BLaER1 treated with 17β-estradiol and CSF1 and Interleukin-3, amounts not matched to agents 10 nM and 100 nM (cell line): ENCODE data around the gene PLEKHA4.
"Not testable (repeated sequence)": the region's sequence is repeated elsewhere in the genome, so short reads cannot be mapped to it uniquely, and the experiment has no call there.

Experiments
- H3K27ac ChIP-seq, 11 experiments: shearing (Covaris generic); formaldehyde crosslinking; 2 replicates each; pipeline ENCODE4 v1.8.1; 2022
- H3K27me3 ChIP-seq, 11 experiments: shearing (Covaris generic); formaldehyde crosslinking; 2 replicates each; pipeline ENCODE4 v1.8.1; 2022
- H3K36me3 ChIP-seq, 11 experiments: shearing (Covaris generic); formaldehyde crosslinking; 2 replicates each; pipeline ENCODE4 v1.8.1; 2022
- H3K4me1 ChIP-seq, 10 experiments: shearing (Covaris generic); formaldehyde crosslinking; 2 replicates each; pipeline ENCODE4 v1.8.1; 2022
- H3K4me2 ChIP-seq, 11 experiments: shearing (Covaris generic); formaldehyde crosslinking; 2 replicates each; pipeline ENCODE4 v1.8.1; 2022
- H3K4me3 ChIP-seq, 10 experiments: shearing (Covaris generic); formaldehyde crosslinking; 2 replicates each; pipeline ENCODE4 v1.8.1; 2022
- H3K9ac ChIP-seq, 11 experiments: shearing (Covaris generic); formaldehyde crosslinking; 2 replicates each; pipeline ENCODE4 v1.8.1; 2022
- H3K9me3 ChIP-seq, 11 experiments: shearing (Covaris generic); formaldehyde crosslinking; replicated peaks in 1 of 11; 2 replicates each; pipeline ENCODE4 v1.8.1; 2022
- H4K20me1 ChIP-seq, 11 experiments: shearing (Covaris generic); formaldehyde crosslinking; 2 replicates each; pipeline ENCODE4 v1.8.1; 2022
- Cebpa-rat ChIP-seq, 11 experiments: shearing (Covaris generic); IDR thresholded peaks; 2 replicates each; pipeline ENCODE4 v1.8.1; 2022

PLEKHA4 gene

DNA sequence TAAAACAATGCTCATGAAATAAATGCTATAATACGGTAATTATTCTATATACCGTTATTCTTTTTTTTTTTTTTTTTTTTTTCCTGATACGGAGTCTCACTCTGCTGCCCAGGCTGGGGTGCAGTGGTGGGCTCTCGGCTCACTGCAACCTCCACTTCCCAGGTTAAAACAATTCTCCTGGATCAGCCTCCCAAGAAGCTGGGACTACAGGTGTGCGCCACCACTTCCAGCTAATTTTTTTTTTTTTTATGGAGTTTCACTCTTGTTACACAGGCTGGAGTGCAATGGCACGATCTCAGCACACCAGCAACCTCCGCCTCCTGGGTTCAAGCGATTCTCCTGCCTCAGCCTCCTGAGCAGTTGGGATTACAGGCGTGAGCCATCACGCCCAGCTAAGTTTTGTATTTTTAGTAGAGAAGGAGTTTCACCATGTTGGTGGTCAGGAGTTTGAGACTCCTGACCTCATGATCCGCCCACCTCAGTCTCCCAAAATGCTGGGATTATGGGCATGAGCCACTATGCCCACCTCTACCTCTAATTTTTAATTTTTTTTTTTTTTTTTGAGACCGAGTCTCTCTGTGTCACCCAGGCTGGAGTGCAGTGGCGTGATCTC lies 10.7 kb upstream of the PLEKHA4 start:
- H3K4me3 ChIP-seq, result no peak overlapping the region
- H3K36me3 ChIP-seq, result peaks cover 34 to 59% (median 47%) of the 10 kb centered on the region in 11 experiments
- H3K9ac ChIP-seq, result no peak overlapping the region
- H4K20me1 ChIP-seq, result peaks cover 14 to 67% (median 24%) of the 10 kb centered on the region in 11 experiments
- H3K27me3 ChIP-seq, result no peaks in the 10 kb centered on the region
- H3K4me1 ChIP-seq, result peaks cover 38 to 74% (median 56%) of the 10 kb centered on the region in 10 experiments
- TF ChIP-seq Cebpa-rat (IDR thresholded peaks at IDR 0.05), result no peak
- peak overlapping the region in 5 of 11 experiments; percentile 93 to 100 (median 96); a peak in 4 of 22 replicates for H3K4me2 ChIP-seq
- H3K27ac ChIP-seq, result peak overlapping the region in 2 of 11 experiments; percentile 96 to 99; a peak in 3 of 22 replicates
- H3K9me3 ChIP-seq, result peaks cover 9 to 36% (median 20%) of the 10 kb centered on the region in 11 experiments

DNA sequence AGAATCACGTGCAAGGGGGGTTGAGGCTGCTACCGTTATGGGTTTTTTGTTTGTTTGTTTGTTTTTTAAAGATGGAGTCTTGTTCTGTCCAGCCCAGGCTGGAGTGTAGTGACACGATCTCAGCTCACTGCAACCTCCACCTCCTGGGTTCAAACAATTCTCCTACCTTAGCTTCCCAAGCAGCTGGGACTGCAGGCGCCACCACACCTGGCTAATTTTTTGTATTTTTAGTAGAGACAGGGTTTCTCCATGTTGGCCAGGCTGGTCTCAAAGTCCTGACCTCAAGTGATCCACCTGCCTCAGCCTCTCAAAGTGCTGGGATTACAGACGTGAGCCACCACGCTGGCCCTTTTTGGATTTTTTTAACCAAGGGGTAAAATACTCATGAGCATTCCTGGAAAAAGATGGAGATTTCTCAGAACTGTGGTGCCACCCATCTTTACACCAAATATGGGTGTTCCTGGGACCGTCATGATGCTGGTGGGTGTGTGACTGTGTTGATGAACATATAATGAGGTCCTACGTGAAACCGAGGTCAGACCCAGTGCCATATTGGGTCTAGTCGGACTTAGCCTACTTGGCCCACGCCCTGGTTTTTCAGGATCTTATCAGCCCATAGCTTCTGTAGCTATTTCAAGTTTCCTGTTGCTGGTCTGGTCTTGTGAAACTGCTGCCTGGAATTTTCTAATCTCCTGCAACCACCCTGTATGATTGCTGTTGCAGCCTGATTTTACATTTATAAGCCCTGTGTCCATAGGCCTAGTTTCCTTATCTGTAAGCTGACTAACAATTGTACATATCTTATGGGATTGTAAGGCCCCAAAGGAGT lies 10.0 kb upstream of the PLEKHA4 start:
- H3K4me3 ChIP-seq, result no peak overlapping the region
- H3K4me2 ChIP-seq, result peak overlapping the region; percentile 89 to 100 (median 98); a peak in 17 of 22 replicates
- peaks cover 45 to 81% (median 61%) of the 10 kb centered on the region in 10 experiments for H3K4me1 ChIP-seq
- peaks cover 9 to 30% (median 17%) of the 10 kb centered on the region in 11 experiments for H3K9me3 ChIP-seq
- H3K27ac ChIP-seq, result peak overlapping the region in 8 of 11 experiments; percentile 44 to 99 (median 96); a peak in 15 of 22 replicates
- no peaks in the 10 kb centered on the region for H3K27me3 ChIP-seq
- no peak for TF ChIP-seq Cebpa-rat (IDR thresholded peaks at IDR 0.05)
- peaks cover 41 to 66% (median 54%) of the 10 kb centered on the region in 11 experiments for H3K36me3 ChIP-seq
- H4K20me1 ChIP-seq, result peaks cover 22 to 74% (median 31%) of the 10 kb centered on the region in 11 experiments
- H3K9ac ChIP-seq, result no peak overlapping the region; a peak in 3 of 22 replicates

DNA sequence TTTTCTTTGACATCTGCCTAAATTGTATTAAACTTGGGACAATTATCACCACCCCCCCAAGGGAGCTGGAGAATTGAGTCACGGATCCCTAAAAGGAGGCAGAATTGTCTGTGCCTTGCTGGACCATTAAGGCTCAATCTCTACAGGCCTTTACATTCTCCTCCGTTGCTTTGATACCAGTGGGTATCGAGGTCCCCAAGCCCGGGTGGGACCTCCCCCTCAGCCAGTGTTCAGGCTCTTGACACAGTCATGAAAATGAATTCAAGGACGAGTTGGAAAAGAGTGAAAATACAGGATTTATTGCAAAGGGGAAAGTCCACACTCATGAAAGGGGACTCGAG lies 9.4 kb upstream of the PLEKHA4 start:
- Histone ChIP-seq H3K27me3 (no peaks in the 10 kb centered on the region), H3K9me3 (peaks cover 9 to 24% (median 11%) of the 10 kb centered on the region in 11 experiments), H3K9ac (peak overlapping the region in 1 of 11 experiments; percentile 96; a peak in 3 of 22 replicates), H3K4me1 (peaks cover 49 to 82% (median 64%) of the 10 kb centered on the region in 10 experiments), H3K4me2 (peak overlapping the region; percentile 89 to 100 (median 98); a peak in 19 of 22 replicates), H3K36me3 (peaks cover 42 to 68% (median 55%) of the 10 kb centered on the region in 11 experiments), H3K27ac (peak overlapping the region in 8 of 11 experiments; percentile 44 to 99 (median 96); a peak in 15 of 22 replicates), H3K4me3 (no peak overlapping the region), H4K20me1 (peaks cover 26 to 79% (median 36%) of the 10 kb centered on the region in 11 experiments)
- TF ChIP-seq Cebpa-rat (IDR thresholded peaks at IDR 0.05), result no peak

DNA sequence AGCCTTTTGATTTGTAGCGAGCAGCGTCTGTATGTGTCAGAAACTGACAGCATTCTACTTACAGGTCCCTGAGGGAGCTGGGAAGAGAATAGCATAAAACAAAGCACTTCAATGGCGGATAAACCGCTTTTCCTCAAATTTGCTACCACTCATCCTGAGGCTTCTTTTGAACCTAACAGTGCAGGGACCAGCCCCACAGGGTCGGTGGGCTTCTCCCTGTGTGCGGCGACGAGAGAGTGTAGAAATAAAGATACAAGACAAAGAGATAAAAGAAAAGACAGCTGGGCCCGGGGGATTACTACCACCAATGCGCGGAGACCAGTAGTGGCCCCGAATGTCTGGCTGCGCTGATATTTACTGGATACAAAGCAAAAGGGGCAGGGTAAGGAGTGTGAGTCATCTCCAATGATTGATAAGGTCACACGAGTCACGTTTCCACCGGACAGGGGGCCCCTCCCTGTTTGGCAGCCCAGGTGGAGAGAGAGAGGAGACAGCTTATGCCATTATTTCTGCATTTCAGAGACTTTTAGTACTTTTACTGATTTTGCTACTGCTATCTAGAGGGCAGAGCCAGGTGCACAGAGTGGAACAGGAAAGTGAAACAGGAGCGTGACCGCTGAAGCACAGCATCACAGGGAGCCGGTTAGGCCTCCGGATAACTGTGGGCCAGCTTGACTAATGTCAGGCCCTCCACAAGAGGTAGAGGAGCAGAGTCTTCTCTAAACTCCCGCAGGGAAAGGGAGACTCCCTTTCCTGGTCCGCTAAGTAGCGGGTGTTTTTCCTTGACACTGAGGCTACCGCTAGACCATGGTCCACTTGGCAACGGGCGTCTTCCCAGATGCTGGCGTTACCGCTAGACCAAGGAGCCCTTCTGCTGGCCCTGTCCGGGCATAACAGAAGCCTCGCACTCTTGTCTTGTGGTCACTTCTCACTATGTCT lies 7.9 kb upstream of the PLEKHA4 start:
- Histone ChIP-seq H4K20me1 (peaks cover 26 to 79% (median 38%) of the 10 kb centered on the region in 11 experiments), H3K9ac (peak overlapping the region; percentile 96 to 100 (median 99)), H3K27ac (peak overlapping the region; percentile 96 to 100 (median 98)), H3K4me3 (peak overlapping the region; percentile 88 to 99 (median 91)), H3K4me2 (peak overlapping the region; percentile 89 to 100 (median 98)), H3K36me3 (peaks cover 42 to 68% (median 54%) of the 10 kb centered on the region in 11 experiments), H3K4me1 (peaks cover 54 to 81% (median 63%) of the 10 kb centered on the region in 10 experiments), H3K9me3 (peaks cover 0 to 13% (median 0%) of the 10 kb centered on the region in 11 experiments; a peak in 4 of 22 replicates)
- not testable (repeated sequence) for H3K27me3 ChIP-seq

DNA sequence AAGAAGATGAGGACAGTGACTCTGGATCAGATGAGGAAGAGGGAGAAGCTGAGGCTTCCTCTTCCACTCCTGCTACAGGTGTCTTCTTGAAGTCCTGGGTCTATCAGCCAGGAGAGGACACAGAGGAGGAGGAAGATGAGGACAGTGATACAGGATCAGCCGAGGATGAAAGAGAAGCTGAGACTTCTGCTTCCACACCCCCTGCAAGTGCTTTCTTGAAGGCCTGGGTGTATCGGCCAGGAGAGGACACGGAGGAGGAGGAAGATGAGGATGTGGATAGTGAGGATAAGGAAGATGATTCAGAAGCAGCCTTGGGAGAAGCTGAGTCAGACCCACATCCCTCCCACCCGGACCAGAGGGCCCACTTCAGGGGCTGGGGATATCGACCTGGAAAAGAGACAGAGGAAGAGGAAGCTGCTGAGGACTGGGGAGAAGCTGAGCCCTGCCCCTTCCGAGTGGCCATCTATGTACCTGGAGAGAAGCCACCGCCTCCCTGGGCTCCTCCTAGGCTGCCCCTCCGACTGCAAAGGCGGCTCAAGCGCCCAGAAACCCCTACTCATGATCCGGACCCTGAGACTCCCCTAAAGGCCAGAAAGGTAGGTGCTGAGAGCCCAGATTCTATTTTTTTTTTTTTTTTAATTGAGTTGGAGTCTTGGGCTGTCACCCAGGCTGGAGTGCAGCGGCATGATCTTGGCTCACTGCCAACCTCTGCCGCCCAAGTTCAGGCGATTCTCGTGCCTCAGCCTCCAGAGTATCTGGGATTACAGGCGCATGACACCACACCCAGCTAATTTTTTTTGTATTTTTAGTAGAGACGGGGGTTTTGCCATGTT lies 6.1 kb upstream of the PLEKHA4 start:
- peak overlapping the region; percentile 96 to 100 (median 99) for H3K9ac ChIP-seq
- peaks cover 42 to 61% (median 53%) of the 10 kb centered on the region in 11 experiments for H3K36me3 ChIP-seq
- peak overlapping the region; percentile 88 to 99 (median 91) for H3K4me3 ChIP-seq
- H3K27me3 ChIP-seq, result no peaks in the 10 kb centered on the region
- peak overlapping the region; percentile 89 to 100 (median 98) for H3K4me2 ChIP-seq
- peaks cover 41 to 68% (median 58%) of the 10 kb centered on the region in 10 experiments for H3K4me1 ChIP-seq
- H3K27ac ChIP-seq, result peak overlapping the region; percentile 96 to 100 (median 98)
- peaks cover 26 to 66% (median 38%) of the 10 kb centered on the region in 11 experiments for H4K20me1 ChIP-seq
- TF ChIP-seq Cebpa-rat (IDR thresholded peaks at IDR 0.05), result no peak
- H3K9me3 ChIP-seq, result peaks cover 0 to 13% (median 0%) of the 10 kb centered on the region in 11 experiments; a peak in 4 of 22 replicates

DNA sequence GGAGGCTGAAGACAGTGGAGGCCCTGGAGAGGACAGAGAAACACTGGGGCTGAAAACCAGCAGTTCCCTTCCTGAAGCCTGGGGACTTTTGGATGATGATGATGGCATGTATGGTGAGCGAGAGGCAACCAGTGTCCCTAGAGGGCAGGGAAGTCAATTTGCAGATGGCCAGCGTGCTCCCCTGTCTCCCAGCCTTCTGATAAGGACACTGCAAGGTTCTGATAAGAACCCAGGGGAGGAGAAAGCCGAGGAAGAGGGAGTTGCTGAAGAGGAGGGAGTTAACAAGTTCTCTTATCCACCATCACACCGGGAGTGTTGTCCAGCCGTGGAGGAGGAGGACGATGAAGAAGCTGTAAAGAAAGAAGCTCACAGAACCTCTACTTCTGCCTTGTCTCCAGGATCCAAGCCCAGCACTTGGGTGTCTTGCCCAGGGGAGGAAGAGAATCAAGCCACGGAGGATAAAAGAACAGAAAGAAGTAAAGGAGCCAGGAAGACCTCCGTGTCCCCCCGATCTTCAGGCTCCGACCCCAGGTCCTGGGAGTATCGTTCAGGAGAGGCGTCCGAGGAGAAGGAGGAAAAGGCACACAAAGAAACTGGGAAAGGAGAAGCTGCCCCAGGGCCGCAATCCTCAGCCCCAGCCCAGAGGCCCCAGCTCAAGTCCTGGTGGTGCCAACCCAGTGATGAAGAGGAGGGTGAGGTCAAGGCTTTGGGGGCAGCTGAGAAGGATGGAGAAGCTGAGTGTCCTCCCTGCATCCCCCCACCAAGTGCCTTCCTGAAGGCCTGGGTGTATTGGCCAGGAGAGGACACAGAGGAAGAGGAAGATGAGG lies 5.3 kb upstream of the PLEKHA4 start:
- H4K20me1 ChIP-seq, result peaks cover 26 to 58% (median 38%) of the 10 kb centered on the region in 11 experiments
- no peak for TF ChIP-seq Cebpa-rat (IDR thresholded peaks at IDR 0.05)

More for the DNA sequence above, 5.3 kb upstream of the PLEKHA4 start:
- Histone ChIP-seq H3K27ac (peak overlapping the region; percentile 96 to 100 (median 98)), H3K9me3 (peaks cover 0 to 13% (median 0%) of the 10 kb centered on the region in 11 experiments; a peak in 4 of 22 replicates), H3K27me3 (no peaks in the 10 kb centered on the region), H3K4me1 (peaks cover 40 to 68% (median 64%) of the 10 kb centered on the region in 10 experiments), H3K4me3 (peak overlapping the region; percentile 88 to 99 (median 91)), H3K36me3 (peaks cover 34 to 53% (median 45%) of the 10 kb centered on the region in 11 experiments; a peak in 21 of 22 replicates), H3K9ac (peak overlapping the region; percentile 96 to 100 (median 99)), H3K4me2 (peak overlapping the region; percentile 89 to 100 (median 98))
